ENCODE data around the gene CDH23.

Gene CDH23

DNA sequence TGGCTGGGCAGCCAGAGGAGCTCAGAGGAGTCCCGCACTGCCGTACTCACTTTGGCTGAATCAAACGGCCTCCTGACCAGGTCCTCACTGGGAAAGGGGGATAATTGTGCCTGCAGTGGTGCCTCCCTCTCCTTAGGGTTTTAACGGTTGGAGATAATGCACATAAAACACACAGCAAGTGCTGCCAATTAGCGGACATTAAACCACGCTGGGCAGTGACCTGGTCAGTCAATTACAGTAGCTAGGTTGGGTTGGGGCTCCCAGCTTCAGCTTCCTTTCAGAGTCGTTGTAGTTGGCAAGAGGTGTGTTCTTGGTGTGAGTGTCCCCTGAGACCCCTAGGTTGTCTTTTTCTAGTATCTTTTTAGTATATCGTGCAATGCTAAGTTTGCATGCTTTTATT, 176.2 kb downstream of the CDH23 start:
- DNase-seq: no peak

DNA sequence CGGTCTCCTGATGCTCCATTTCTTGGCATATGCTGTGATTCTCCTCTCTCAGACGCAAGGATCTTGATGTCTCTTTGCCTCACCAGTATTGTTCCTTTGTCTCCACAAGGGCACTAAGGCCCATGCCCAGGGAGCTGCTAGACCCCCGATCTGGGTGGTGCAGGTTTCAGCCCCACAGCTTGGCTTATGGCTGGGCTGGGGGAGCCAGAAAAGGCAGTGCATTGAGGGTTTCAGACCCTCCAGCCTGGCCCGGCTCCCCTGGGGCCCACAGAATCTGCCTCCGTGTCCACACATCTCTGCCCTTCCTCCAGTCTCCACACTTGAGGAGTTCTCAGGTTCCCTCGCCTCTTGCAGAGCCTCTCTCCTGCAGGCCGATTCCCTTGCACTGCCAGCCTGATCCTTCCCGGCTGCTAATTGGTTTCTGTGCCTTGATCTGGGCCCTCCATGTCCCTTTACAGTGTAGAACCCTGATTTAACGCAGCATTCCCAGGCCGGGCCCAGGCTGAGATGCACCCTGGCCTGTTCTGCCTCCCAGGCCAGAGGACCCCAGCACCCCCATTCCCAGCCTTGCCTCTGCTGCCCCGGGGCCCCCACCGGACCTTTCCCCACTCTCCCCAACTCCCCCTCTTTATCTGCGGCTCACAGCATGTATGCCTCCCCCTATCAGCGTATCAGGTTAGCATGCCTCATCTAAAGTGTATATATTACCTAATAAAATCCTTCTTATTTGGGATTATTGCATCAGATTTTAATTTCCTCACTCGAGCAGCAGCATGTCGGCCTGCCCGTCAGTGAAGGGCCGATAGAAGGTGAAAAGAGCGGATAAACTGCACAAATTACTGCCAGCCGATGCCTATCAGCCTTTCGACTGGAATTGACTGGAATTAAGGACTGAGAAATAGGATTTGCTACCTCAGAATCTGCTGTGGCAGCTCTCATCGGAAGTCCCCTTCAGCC, 177.1 kb downstream of the CDH23 start:
- DNase-seq: no peak

DNA sequence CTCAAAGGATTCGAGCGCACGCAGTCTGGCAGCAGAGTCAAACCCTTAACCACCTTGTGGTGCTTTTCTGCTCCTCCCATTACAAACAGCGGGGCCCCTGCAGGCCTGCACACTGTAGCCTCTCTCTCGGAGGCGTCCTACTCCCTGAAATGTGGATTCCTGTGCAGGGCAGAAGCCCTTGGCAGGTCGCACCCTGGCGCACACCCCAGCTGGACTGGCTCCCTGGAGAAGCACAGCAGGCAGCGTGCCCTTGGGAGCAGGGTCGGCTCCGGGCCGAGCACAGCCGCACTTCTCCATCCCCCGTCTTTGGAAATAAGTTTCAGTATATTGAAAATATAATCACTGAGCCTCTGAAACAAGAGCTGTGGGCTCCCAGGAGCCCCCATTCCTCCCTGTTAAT, 178.7 kb downstream of the CDH23 start:
- no peak for DNase-seq

DNA sequence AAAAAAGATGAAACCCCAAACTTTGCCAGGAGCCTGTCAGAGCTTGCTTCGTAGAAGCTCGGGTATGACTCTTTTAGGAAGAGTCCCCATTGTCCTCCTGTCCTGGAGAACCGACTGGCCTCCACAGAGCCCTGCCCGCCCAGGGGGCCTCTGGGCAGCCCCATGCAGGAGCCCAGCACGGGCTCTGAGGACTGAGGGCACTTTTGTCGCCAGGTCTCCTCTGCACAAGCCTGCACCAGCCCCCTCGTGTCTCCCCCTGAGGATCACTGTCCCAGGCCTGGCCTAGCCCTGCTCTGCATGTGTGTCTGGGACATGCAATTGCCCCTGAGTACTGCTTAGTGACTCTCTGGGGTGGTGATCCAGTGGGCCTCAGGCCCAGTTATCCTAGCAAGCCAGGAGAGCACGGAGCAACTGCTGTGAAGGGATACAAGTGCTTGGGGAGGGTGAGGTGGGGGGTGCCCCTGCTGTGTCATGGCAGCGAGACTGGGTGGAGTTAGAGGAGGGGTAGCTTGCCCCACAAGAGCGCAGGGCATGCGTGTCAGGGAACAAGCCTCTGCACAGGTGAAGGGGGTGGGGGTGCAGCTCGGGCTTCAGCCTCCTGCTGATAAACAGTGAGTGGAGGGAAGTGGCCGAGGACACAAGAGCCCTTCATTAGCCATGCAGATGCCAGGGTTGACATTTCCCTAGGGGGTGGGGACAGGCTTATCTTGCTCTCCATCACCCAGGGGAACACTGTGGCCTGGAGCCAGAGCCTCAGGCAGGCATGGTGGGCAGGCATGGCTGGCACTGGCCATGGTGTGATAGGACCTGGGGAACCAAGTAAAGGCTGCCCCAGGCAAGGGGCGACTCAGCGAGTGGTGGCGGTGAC, 179.4 kb downstream of the CDH23 start:
- no peak for DNase-seq

DNA sequence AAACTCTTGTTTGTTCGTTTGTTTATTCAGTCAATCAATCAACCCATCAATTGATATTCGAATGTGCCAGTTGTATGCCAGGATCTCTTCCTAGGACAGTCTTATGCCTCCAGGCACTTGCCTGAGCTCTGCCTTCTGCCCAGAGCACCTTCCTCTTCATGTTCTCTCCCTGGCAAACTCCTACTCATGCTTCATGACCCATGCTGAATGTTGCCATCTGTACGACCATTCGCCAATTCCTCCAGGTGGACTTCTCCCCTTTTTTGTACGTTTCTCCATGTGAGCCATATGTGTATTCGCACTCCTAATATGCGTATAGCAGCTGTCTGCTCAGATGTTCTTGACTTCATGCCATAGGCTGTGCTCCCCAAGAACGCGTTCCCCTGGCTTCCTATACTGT, 180.1 kb downstream of the CDH23 start:
- DNase-seq: no peak

DNA sequence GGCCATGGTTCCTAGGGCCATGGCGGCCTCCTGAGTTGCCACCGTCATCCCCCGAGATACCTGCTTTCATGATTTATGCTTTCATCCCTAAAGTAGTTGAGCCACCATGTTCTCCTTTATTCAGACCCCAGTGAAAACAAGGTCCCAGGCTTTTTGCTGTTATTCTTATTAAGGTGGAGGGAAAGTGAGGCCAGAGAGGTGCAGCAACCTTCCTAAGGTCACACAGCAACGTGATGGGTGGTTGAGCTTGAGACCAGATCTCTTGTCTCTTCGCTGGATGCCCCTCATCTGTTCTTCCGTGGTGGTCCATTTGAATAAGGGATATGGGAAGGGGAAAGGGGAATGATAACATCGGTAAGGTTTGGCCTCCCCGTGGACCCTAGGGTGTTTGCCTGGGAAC, 180.6 kb downstream of the CDH23 start:
- DNase-seq: no peak

DNA sequence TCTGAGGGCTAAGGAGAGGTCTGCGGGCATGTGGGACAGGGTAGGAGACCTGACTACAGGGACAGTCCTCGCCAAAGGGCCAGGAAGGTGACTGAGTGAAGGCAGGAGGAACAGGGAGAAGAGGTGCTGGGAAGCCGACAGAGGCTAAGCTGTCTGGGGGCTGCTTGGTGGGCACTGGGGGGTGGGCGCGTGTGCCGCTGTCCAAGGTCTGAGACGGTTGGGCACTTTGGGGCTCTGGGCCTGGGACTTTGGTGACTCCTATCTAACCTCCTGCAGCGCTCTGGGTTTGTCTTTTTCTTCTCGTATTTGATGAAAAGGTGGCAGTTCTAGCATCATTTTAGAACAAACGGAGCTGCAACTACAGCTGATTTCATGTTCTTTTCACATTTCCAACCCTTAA, 181.3 kb downstream of the CDH23 start:
- no peak for DNase-seq

DNA sequence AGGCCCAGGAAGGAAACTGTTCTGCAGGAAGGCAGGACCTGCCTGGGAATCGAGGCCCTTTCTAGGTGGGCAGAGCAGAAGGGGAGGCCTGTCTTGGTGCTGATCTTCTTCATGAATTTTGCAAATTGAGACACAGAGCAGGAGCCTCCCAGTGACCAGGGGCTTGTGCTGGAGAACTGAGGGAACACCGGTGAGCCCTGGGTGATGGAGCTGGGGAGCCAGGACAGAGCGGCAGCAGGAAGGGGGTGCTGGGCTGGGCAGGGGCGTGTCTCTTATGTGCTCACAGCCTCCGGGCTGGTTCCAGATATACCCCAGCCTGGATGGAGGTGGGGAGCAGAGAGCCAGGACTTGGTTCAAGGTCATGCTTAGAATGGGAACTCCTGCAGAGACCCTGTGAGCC, 182.9 kb downstream of the CDH23 start:
- no peak for DNase-seq

DNA sequence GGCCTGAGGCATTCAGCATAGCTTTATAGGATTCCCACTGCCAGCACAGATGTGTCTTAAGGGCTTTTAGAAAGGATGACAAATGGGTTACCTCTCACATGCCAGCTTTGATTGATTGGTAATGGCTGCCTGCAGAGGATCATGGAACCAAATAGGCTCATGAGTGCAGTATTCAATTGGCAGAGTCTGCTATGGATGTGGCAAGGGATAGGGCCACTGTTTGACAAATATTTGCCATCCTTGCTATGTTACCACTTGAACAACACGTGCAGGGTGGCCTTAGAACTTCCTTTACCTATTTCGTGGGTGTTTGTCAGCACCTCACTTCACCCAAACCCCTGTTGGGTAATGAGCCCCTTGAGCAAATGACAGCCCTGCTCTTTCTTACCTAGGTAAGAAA, 183.7 kb downstream of the CDH23 start:
- no peak for DNase-seq

DNA sequence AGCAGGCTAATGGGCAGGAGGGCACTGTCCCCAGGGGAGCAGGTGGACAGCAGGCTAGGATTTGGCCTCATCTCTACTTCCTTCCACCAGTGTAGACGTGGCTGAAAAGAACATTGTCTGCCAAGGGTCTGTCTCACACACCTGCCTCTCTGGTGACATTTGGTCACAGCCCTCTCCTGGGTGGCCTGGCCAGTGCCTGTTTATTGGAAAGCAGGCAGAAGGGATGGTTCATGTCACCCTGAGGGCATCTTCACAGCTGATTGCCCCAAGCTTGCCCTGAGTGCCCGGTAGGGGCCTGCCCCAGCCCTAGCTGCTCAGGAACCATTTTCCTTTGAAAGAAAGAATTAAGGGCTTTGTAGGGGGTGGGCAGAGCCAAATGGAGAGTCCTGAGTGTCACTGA, 184.2 kb downstream of the CDH23 start:
- DNase-seq: no peak

DNA sequence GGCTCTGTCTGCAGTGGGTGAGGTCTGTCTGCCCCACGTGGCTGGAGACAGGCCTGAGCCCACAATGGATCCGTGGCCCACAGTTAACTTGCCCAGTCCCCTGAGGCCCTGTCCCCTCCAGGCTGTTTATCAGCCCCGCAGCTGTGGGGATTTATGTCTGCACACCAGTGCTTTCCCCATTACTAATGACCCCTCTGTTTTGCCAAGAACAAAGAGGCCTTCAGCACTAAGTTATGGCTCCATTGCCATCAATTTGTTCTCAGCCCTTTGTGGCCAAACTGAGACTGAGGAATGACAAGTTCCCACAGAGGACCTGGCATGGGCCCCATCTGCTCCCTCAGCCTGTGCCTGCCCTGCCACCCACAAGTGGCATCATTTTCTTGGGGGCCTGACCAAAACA, 184.7 kb downstream of the CDH23 start:
- DNase-seq: no peak

DNA sequence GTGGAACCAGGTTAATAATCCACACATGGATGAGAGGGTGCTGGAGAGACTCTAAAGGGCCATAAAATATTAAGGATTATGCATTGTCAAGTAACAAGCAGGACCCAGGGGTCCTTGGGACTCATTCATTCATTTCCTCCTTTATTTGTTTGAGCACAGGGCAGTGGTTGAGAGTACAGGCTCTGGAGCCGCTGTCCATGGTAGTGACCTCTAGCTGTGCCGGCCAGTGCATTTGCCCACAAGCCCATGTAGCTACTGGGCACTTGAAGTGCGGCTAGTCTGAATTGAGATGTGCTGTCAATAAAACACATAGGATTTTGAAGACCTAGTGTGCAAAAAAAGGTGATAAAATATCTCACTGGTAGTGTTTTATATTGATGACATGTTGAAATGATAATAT, 185.3 kb downstream of the CDH23 start:
- DNase-seq: no peak

DNA sequence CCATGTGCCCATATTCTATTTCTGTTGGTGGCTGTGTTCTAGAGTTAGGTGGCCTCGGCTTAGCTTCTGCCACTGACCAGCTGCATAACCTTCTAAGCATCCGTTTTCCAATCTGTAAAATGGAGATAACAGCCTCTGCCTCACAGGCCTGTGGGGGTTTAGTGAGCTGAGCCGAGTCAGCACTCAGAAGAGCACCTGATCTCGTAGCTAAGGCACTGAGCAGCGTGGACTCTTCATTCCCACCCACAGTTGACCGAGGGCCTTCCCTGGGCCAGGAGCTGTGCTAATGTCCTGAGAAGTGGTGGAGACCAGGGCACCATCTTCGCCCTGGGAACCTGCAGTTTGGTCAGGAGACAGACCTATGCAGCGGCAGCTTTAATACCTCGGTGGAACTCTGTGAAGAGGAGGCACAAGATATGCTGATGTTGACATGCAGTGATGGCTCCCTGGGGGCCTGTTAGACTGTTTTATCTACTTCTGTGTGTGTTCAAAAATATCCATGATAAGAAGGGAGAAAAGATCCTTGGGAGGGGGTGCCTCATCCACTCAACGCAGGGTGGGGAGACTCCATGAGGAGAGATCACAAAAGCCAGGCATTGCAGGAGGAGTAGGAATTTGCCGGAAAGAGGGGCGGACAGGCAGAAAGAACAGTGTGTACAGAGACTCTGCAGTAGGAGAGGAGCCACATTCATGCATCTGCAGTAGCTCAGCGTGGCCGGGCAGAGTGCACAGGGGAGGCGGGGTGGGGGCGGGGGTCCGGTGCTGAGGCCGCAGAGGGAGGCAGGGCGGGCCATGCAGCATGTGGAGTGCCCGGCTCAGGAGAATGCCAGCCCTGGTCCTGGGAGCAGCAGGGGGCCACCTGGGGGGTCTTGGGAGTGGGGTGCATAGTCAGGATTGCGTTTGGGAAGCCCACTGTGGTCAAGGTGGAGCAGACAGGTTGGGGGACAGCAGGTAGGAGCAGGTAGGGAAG, 186.1 kb downstream of the CDH23 start:
- DNase-seq: no peak

DNA sequence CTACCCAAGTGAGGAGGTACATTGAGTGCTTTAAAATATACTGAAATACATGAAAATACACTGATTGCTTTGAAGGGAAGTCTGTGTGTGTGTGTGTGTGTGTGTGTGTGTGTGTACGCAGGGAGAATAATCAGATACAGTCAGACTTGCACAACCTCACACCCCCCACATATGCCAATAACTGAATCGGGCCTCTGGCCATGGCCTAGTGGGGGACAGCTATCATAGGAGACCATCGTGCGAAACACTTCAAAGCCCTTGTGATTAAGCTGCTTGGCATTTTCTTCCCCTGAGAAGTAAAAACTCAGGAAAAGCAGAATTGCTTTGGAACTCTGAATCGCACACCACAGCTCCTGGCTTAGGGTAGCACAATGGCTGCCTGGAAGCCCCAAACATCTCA, 187.7 kb downstream of the CDH23 start:
- DNase-seq: no peak

DNA sequence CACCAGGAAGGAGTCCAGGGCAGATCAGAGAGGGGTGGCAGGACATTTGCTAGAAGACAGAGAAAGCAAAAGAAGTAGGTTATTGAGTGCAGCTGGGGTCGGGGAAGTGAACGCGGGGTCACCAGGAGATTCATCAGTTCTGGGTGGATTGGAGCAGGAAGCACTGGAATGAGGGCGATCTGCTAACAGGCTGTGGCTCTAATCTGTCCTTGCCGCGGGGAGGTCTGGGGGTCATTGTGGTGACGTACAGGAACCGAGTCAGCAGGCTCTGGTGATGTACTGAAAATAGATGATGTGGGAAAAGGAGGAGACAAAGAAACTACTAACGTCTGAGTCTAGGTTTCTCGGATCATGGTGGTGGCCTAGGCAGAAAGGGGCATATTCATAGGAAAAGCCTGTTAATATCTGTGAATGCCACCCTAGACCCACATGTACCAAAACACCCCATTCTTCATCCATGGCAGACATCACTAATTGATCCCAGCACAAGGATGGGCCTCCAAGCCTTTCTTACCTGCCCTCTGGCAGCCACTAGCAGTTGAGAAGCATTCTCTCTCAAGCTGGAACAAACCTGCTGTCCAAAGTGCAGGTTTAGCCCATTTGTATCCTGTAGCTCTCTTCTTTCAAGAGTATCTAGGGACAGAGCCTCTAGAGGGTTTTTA, 188.3 kb downstream of the CDH23 start:
- no peak for DNase-seq

DNA sequence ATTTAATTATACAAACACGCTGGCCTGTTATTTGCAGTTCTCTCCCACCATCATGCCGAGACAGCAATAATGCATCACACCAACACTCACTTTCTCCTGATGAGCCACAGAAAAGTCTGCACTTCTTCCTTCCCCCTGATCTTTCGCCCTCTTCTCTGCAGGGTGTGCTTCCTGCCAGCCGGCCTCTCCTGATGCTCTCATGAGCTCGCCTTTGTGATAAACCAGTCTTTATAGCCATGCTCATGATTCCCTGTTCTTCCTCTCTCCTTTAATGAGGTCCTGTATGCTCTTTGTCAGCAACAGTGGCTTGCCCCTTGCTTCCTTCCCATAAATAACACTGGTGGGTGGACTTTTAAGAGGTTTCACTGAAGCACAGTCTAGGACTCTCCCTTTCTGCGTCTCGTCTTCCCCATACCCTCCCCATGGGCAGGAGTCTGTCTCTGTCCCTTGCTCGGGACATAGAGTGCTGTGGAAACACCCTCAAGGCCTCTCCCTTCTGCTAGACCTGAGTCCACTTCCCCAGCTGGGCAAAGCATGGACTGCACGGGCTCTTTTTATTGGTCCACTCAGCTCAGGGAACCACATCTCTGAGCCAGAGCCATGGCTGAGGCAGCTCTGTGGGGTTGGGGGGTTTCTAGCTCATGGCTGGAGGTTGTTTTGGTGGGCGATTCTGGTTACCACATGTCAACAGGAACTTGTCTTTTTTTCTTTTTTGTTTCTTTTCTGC, 189.0 kb downstream of the CDH23 start:
- no peak for DNase-seq

DNA sequence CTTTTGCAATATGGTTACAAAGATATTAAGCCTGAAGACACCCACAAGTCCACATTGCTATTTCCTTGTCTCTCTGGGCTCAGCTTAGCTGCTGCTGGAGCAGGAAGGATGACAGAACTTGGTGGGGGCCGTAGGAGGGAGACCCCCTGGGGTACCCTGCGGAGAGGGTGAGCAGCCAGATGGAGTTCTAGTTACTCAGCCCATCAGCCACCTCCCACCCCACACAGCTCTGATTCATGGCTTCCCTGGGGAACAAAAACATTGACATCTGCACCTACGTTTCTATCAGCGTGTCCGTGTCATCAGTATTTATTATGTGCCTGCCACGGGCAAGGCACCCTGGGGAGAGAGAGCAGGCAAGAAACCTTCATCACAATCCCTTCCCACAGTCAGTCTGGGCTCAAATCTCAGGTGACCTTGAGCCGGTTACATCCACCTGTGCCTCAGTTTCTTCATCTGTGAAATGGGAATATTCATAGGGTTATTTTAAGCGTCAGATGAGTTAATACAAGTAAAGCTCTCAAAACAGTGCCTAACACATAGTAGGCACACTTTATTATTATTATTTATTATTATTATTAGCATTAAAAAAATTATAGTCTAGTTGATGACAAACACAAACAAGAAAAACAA, 191.3 kb downstream of the CDH23 start:
- DNase-seq: no peak

DNA sequence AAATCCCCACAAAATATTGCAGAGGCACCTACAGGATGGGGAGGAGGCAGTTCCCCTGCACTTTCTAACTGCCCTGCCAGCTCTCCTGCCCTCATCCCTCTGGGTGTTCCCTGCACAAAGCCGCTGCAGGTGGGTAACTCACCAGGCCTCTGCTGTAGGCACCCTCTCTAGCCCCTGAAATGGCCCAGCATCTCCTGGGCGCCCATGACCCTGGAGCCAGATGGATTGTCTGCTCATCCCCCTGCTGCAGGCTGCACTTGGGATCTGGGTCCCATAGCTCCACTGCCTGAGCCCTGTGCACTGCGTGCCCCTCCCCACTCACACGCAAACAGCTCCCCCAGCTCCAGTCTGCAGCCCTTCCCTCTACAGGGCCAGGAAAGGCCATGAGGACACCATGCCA, 192.0 kb downstream of the CDH23 start:
- no peak for DNase-seq

DNA sequence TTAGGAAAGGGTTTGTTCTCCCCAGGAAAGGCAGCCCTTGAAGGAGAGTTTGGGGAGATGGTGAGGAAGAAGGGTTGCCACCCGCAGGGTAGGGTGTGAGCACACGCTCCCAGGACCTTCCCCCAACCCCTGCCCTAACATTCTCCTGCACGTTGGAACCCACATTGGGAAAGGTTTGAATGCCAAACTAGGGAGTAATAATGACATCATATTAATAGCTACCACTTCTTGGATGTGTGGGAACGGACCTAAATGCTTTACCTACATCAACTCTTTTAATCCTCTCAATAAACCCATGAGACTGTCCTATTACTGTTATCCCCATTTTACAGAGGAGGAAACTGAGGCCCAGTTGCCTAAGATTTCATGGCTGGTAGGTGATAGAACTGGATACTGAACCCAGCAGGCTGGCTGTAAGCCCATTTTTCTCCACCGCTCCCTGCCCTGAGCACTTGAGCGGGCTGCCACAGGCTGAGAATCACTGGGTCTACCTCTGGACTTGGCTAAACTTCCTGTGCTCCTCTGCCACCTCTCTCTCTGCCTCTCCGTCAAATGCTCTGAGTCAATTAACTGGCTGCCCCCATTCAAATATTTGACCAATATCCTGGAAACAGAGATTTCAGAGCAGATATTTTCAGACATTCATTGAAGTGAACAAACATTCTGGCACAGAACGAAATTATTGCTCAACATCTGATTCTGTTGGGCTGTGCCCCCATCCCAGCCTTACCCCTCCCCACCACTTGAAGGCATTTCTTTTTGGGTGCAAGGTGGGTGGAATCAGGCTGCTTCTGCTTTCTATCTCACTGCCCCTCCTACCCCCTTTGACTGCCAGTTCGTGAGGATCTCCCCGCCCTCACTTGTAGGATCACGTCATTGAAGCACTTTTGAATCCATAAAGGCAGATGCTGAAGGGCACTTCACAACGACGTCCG, 193.2 kb downstream of the CDH23 start:
- no peak for DNase-seq

Data from activated CD4-positive, alpha-beta T cell treated with anti-CD3 and anti-CD28 coated beads for 1 hour (primary cell).